Epithelial cell of esophagus (primary cell): ENCODE measurements around the gene BANF2.
"Not testable (repeated sequence)": the region's sequence is repeated elsewhere in the genome, so short reads cannot be mapped to it uniquely, and the experiment has no call there.

Source experiments
- DNase-seq: peaks from one replicate; pipeline ENCODE4 v3.0.0; 2010; ENCODE audit warnings: low read depth
- H3K4me3 ChIP-seq: 2 replicates; pipeline ENCODE4 v1.5.1; 2011; ENCODE audit warnings: mild to moderate bottlenecking, low read length, control low read depth
- CTCF ChIP-seq: IDR thresholded peaks from 2 replicates; pipeline ENCODE4 v1.5.1; 2011; ENCODE audit warnings: low read depth, mild to moderate bottlenecking, low read length, control low read depth, inconsistent platforms; ENCODE audit not compliant: insufficient read depth; ENCODE audit errors: missing control alignments

The BANF2 gene

GRCh38 chr20:17776551-17776950 is 76.8 kb downstream of the BANF2 start:
- DNase-seq: no peak
- TF ChIP-seq CTCF: no peak
- no peak overlapping the region for H3K4me3 ChIP-seq

GRCh38 chr20:17779011-17779410 is 79.2 kb downstream of the BANF2 start:
- DNase-seq, H3K4me3 ChIP-seq: not testable (repeated sequence)

GRCh38 chr20:17782768-17783167 is 83.0 kb downstream of the BANF2 start:
- no peak overlapping the region for H3K4me3 ChIP-seq
- no peak for DNase-seq
- no peak for TF ChIP-seq CTCF

- TF ChIP-seq CTCF: no peak
- no peak overlapping the region for H3K4me3 ChIP-seq
- no peak for DNase-seq
Observed at GRCh38 chr20:17783671-17784070, 83.9 kb downstream of the BANF2 start.

- no peak for DNase-seq
- H3K4me3 ChIP-seq: no peak overlapping the region
- TF ChIP-seq CTCF: no peak
Observed at GRCh38 chr20:17785007-17785406, 85.2 kb downstream of the BANF2 start.
